SK-N-MC (cell line): ENCODE results near the gene ZNF521.

Source experiments
- DNase-seq: peaks from one replicate; pipeline ENCODE4 v3.0.0-alpha.2; 2011; ENCODE audit warnings: low read depth, low spot score
- H3K27ac ChIP-seq: fragments of 200-600 bp; sonication (generic); 2 replicates; pipeline ENCODE4 v1.5.1; 2016; ENCODE audit warnings: mixed run types
- H3K36me3 ChIP-seq: fragments of 200-600 bp; sonication (generic); 2 replicates; pipeline ENCODE4 v1.6.1; 2017; ENCODE audit warnings: antibody characterized with exemption, low read length, mixed read lengths; ENCODE audit not compliant: insufficient read depth
- H3K4me3 ChIP-seq: fragments of 200-600 bp; sonication (generic); 2 replicates; pipeline ENCODE4 v1.5.1; 2016
- H3K9ac ChIP-seq: fragments of 200-600 bp; sonication (generic); 2 replicates; pipeline ENCODE4 v1.8.0; 2017; ENCODE audit warnings: mixed run types, mixed read lengths; ENCODE audit not compliant: insufficient read length
- H3K9me3 ChIP-seq: fragments of 200-600 bp; sonication (generic); 2 replicates; pipeline ENCODE4 v1.6.1; 2017; ENCODE audit warnings: low read depth, mild to moderate bottlenecking, antibody characterized with exemption, low read length, moderate library complexity, mixed read lengths
- EZH2 ChIP-seq: fragments of 200-600 bp; sonication (generic); IDR thresholded peaks from one replicate; pipeline ENCODE4 v1.6.1; 2017; ENCODE audit warnings: antibody characterized with exemption
- FOXP2 ChIP-seq: optimal IDR thresholded peaks from 2 replicates; pipeline ENCODE3; 2011; ENCODE audit warnings: mild to moderate bottlenecking, moderate library complexity; ENCODE audit not compliant: insufficient read depth; ENCODE audit errors: extremely low read length, control extremely low read depth
- POLR2AphosphoS5 ChIP-seq: IDR thresholded peaks from 2 replicates; pipeline ENCODE4 v1.6.1; 2012; ENCODE audit warnings: mild to moderate bottlenecking, low read depth, low read length, borderline replicate concordance

The ZNF521 gene

GRCh38 chr18:25288340-25288938 is 63.5 kb downstream of the ZNF521 start:
- H3K4me3 ChIP-seq = no peak overlapping the region

GRCh38 chr18:25287106-25287505 is 64.9 kb downstream of the ZNF521 start:
- no peaks in the 10 kb centered on the region for H3K36me3 ChIP-seq
- no peak overlapping the region for H3K9ac ChIP-seq
- no peak for DNase-seq
- no peak overlapping the region for H3K4me3 ChIP-seq
- no peak overlapping the region for H3K27ac ChIP-seq
- no peaks in the 10 kb centered on the region for H3K9me3 ChIP-seq
- TF ChIP-seq FOXP2 (no peak), POLR2AphosphoS5 (no peak), EZH2 (no peak)

More at GRCh38 chr18:25288340-25288938, 63.5 kb downstream of the ZNF521 start:
- Histone ChIP-seq H3K36me3 (no peaks in the 10 kb centered on the region), H3K9me3 (no peaks in the 10 kb centered on the region), H3K9ac (no peak overlapping the region), H3K27ac (no peak overlapping the region)
- no peak for DNase-seq
- TF ChIP-seq FOXP2 (no peak), EZH2 (no peak), POLR2AphosphoS5 (no peak)

DNA sequence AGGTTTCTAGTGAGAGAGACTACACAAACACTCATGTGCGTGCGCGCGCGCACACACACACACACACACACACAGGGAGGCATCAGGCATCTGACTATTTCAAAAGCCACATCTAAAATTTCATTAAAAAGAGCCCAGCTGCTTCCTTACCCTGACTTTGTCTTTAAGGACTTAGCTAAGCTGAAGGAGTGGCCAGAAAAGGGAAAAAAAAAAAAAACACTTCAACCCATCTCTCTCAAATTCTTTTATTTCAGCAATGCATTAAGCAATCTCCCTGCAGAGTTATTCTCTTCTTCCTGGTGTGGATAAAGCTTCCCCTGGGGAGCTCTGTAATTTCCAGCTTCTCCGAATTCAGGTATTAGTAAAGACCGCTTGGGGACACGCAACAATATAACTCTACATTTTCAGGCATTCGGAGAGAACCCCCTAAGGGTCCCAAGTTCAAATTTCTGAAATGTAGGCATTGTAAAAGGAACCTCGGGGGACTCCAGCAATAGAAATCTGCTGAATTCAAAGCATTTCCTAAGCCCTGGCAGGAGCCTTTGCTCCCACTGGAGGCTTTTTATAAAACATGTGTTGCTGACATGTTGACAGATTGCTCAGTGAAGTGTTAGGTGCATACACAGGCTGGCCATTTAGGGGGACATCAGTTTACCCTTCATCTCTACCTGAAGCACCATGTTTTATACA is 67.0 kb downstream of the ZNF521 start:
- no peak for DNase-seq
- Histone ChIP-seq H3K9ac (no peak overlapping the region), H3K4me3 (no peak overlapping the region)

GRCh38 chr18:25284281-25284680 is 67.7 kb downstream of the ZNF521 start:
- TF ChIP-seq POLR2AphosphoS5 = no peak
- no peak for TF ChIP-seq FOXP2
- TF ChIP-seq EZH2 = no peak
- Histone ChIP-seq H3K4me3 (no peak overlapping the region), H3K9ac (no peak overlapping the region), H3K36me3 (no peaks in the 10 kb centered on the region), H3K9me3 (no peaks in the 10 kb centered on the region), H3K27ac (no peak overlapping the region)
- DNase-seq = no peak

More for the DNA sequence above, 67.0 kb downstream of the ZNF521 start:
- Histone ChIP-seq H3K9me3 (no peaks in the 10 kb centered on the region), H3K27ac (no peak overlapping the region), H3K36me3 (no peaks in the 10 kb centered on the region)
- TF ChIP-seq EZH2 = no peak
- no peak for TF ChIP-seq FOXP2
- TF ChIP-seq POLR2AphosphoS5 = no peak

DNA sequence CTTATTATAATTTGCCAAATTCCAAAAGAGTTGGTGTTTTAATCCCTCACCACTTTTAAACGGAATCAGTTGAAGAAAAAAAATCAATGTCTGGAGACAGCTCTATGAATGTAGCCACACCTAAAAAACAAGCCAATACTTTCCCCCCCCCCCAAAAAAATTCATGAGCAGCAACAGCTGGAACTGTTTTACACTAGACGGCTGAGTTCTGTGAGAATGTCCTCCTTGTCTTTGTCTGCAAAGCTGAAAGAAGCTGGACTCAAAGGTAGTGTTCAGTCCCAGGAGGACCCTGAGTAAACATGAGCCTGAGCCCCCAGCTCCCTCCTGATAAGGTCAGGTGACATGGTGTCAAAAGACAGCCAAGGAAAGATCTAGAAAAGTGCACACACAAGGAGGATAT is 68.2 kb downstream of the ZNF521 start:
- no peak for DNase-seq
- H3K36me3 ChIP-seq = no peaks in the 10 kb centered on the region
- TF ChIP-seq FOXP2 = no peak
- TF ChIP-seq POLR2AphosphoS5 = no peak
- TF ChIP-seq EZH2 = no peak
- H3K27ac ChIP-seq = no peak overlapping the region
- no peaks in the 10 kb centered on the region for H3K9me3 ChIP-seq
- H3K4me3 ChIP-seq = no peak overlapping the region
- no peak overlapping the region for H3K9ac ChIP-seq

DNA sequence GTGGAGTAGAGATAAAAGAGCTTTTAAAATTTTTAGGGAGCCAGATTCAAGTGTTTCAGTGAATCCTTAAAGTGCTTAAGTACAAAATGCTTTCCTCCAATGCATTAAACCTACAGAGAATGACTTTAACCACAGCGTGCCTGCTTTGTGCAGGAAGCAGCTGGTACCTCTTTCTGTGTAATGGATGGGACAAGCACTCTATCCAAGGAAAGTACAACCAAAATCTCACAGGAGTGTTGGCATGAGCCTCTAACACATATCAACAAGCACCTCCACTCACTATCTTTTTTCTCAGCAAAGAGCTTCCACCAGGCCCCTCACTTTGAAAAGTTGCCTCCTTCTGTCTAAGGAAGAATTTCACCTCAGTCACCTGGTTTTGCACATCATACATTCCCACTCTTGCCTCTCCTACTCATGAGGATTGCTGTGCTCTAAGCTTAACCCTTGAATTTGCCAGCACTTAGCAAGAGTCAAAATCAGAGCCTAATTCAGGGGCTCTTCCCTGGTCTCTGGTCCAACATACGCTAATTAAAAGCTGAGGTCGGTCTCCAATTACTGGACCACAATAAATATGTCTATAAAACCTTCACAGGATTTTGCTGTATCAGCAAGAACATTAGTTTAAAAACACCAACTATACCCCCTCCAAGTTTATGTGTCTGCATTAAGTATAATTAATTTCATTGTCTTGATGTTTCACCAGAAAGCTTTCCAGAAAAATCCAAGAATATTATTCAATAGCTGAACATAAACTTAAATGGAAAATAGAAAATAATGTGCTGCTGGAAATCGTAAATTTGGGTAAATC is 68.9 kb downstream of the ZNF521 start:
- TF ChIP-seq FOXP2 (no peak), POLR2AphosphoS5 (no peak), EZH2 (no peak)
- H3K36me3 ChIP-seq = no peaks in the 10 kb centered on the region
- no peaks in the 10 kb centered on the region for H3K9me3 ChIP-seq
- DNase-seq = no peak
- no peak overlapping the region for H3K9ac ChIP-seq
- H3K4me3 ChIP-seq = no peak overlapping the region
- no peak overlapping the region for H3K27ac ChIP-seq

- no peak overlapping the region for H3K9ac ChIP-seq
- H3K9me3 ChIP-seq = no peaks in the 10 kb centered on the region
- no peak for TF ChIP-seq POLR2AphosphoS5
- no peak for TF ChIP-seq FOXP2
- no peak for TF ChIP-seq EZH2
Measured at GRCh38 chr18:25282282-25282681, 69.7 kb downstream of the ZNF521 start.

GRCh38 chr18:25281556-25281955 is 70.4 kb downstream of the ZNF521 start:
- Histone ChIP-seq H3K9me3 (no peaks in the 10 kb centered on the region), H3K36me3 (no peaks in the 10 kb centered on the region), H3K27ac (no peak overlapping the region), H3K4me3 (no peak overlapping the region), H3K9ac (no peak overlapping the region)
- DNase-seq = no peak
- TF ChIP-seq FOXP2 (no peak), EZH2 (no peak), POLR2AphosphoS5 (no peak)

More at GRCh38 chr18:25282282-25282681, 69.7 kb downstream of the ZNF521 start:
- Histone ChIP-seq H3K4me3 (no peak overlapping the region), H3K36me3 (no peaks in the 10 kb centered on the region), H3K27ac (no peak overlapping the region)
- DNase-seq = no peak

GRCh38 chr18:25279961-25280360 is 72.0 kb downstream of the ZNF521 start:
- Histone ChIP-seq H3K9ac (no peak overlapping the region), H3K27ac (no peak overlapping the region), H3K9me3 (no peaks in the 10 kb centered on the region), H3K4me3 (no peak overlapping the region), H3K36me3 (no peaks in the 10 kb centered on the region)
- TF ChIP-seq POLR2AphosphoS5 = no peak
- DNase-seq = no peak
